Measurements from ENCODE around the gene CETN1.

Gene CETN1

GRCh38 chr18:576924-577323 is 3.3 kb upstream of the CETN1 start:
- DNase-seq (ENCODE audit: low read depth in 2 of 2), result no peak

GRCh38 chr18:577643-578375 is 2.4 kb upstream of the CETN1 start:
- DNase-seq (ENCODE audit: low read depth in 2 of 2), result no peak

- no peak for DNase-seq (ENCODE audit: low read depth in 2 of 2)
These were observed 942 bp upstream of the CETN1 start for GRCh38 chr18:579238-579637.

DNA sequence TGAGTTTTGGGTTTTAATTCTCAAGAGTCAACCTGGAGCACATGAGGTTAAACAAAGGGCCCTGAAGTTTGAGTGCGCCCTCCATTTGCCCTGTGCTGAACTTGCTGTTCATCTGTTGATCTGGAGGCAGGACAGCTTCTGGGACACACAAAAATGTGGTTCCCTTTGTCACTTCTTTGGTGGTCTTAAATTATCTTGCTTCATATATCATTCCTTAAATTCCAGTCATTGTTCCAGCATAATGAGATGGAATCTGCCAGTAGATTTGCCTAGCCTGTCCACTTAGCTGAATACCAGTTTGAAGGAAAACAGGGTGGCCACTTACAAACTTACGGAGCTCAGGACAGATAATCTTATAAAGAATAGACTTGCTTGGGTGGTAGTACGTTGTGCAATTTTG is 916 bp downstream of the CETN1 start:
- DNase-seq (ENCODE audit: low read depth in 2 of 2), result no peak

- no peak for DNase-seq (ENCODE audit: low read depth in 2 of 2)
These were observed 2.3 kb downstream of the CETN1 start for GRCh38 chr18:582465-582864.

DNA sequence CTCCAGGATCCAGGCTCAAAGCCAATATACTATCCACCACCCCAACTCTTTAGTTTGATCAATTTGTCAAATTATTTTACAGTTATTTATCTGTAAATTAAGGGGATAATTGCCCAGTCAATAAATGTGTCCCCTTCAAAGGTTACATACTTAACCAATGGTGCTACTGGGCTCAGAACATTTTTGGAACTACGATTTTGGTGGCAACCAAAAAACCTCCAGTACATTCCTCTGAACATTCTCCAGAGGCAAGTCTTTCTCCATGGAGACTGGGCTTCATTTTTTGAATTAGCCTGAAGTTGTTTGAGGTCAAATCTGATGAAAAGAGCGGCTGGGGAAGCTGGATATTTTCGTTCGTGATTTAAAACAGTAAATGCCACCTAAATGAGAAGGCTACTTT is 14.9 kb downstream of the CETN1 start:
- DNase-seq (ENCODE audit: low read depth in 2 of 2), result no peak

DNA sequence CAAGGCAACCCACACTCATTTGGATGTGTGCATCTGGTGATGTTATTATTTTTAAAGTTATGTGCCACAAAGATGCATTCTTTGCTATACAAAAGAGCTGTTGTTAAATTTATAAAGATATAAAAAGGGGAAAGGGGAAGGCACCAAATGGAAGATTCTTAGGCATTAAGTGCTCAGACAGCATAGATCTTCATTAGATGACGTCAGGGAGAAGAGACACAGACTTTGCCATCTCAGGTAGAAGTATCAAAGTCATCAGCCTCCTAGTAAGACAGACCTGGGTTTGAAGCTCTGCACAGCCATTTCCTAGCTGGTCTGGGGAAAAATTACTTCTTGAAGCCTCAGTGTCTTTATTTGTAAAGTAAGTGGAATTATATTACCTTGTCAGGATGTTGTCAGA is 15.4 kb downstream of the CETN1 start:
- DNase-seq (ENCODE audit: low read depth in 2 of 2), result no peak

DNA sequence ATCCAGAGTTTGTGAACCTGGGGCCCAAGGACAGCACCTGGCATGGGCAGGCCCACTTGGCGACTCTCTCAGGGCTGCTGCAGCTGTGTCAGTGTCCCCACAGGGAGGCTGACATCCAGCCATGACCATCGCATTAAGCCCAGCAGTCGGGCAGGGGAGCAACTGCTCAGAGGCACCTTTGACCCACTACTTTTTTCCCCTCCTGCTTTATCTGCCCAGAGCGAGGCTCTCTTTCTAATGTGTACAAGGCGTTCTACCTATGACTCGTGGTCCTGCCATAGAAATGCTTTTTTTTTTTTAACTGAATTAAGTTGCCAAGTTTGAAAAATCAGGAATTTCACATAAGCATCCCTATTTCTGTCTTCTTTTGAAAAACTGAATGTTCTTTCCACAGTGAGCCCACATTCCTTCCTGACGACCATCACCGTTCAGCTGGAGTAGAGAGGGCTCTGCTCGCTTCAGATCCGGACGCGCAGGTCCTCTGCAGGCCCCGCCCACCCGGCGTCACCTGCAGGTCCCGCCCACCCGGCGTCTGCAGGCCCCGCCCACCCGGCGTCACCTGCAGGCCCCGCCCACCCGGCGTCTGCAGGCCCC is 16.2 kb downstream of the CETN1 start:
- no peak for DNase-seq (ENCODE audit: low read depth in 2 of 2)

GRCh38 chr18:598124-598589 is 18.0 kb downstream of the CETN1 start:
- no peak for DNase-seq (ENCODE audit: low read depth in 2 of 2)

DNA sequence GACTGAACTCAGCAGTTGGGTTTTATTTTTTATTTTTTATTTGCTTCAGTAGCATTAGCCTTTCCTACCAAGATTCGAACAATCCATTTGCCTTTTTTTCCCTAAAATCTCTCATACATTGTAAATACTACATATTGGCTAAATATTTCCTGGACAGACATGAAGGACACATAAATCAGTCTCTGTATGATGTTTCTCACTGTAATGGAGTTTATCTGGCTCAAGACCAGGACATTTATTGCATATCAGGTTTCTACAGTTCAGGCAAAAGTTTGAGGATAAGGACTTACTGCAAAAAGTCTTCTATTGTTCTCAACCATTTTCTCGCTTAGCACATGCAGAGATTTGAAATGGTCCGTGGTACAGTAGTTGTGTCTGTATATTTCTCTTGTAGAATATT is 19.9 kb downstream of the CETN1 start:
- DNase-seq (ENCODE audit: low read depth in 2 of 2), result no peak

DNA sequence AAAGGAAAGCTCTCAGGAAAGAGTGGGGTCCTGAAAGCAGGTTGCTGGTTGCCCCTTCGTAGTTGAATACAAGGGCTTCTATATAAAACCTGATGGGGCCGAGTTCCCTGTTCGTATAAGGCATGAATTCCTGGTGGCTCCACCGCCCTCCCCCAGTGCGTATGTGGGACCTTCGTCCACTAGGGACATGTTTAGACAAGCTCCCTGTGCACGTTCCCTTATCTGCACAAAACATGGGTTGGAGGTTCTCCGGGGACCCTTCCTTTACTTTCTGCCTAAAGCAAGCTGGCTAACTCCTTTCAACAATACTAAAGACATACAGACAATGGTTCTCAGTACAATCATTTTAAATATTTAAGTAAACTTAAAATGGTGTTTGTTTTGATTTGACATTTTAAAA is 24.6 kb downstream of the CETN1 start:
- no peak for DNase-seq (ENCODE audit: low read depth in 2 of 2)

GRCh38 chr18:607930-608329 is 27.8 kb downstream of the CETN1 start:
- no peak for DNase-seq (ENCODE audit: low read depth in 2 of 2)

DNA sequence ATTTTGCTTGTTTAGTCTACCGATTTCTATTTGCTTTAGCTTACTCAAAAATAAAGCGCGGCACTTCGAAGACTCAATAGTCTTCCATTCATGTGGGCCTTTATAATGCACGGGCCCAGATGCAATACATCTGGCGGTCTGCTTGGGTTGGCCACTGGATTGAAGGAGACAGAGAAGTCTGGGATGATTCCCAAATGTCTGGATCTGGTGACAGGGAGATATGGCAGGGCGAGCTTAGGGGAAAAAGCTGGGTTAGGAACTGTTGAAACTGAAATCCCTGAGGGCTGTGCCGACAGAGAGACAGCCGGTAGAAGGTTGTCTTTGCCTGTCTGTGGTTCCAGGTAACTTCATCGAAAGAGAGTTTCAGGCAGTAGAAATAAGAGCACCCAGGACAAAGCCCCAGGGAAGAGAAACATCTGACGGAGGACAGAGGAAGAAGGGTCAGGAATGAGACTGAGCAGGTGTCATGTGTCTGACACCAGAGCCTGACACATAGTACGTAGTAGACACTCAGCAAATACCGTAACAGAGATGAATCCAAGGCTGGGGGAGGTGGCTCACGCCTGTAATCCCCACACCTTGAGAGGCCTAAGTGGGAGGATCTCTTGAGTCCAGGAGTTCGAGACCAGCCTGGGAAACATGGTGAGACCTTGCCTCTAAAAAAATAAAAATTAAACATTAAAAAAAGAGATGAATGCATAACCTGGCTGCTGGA is 30.2 kb downstream of the CETN1 start:
- no peak for DNase-seq (ENCODE audit: low read depth in 2 of 2)

DNA sequence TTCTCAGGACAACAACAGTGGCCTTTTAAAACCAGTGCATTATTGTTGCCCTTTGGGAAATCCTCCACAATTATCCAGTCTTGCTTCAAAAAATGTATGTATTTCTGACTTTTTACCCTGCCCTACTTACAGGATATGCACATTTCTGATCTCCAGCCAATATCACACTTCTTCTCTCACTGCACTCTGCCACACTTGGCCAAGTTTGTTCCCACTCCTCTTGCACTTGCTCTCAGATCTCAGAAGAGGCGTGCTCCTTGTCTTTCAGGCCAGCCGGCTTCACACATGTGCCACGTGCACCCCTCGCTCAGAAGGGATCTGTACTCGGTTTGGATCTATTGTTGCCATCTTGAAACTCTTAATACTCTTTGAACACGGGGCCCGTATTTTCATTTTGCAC is 32.0 kb downstream of the CETN1 start:
- no peak for DNase-seq (ENCODE audit: low read depth in 2 of 2)

- no peak for DNase-seq (ENCODE audit: low read depth in 2 of 2)
These were observed 34.0 kb downstream of the CETN1 start for GRCh38 chr18:614193-614592.

GRCh38 chr18:615092-615521 is 34.9 kb downstream of the CETN1 start:
- DNase-seq (ENCODE audit: low read depth in 2 of 2), result no peak

DNA sequence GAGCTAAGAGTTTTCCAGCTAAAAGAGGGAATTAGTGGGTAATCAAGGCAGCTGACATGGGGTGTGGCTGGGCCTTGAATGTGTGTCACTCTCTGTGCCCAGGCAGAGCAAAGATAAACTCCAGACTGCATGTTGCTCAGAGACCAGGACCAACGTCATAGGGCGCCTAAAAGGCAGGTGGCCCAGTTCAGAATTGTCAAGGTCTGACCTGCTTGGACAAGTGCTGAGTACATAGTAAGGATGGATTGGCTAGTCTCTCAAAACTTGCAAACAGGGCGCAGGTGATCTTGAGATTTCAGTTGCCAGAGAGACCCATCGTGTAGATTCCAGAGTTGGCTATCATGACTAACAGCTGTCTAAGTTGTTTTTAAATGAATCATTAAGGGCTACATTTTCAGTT is 35.6 kb downstream of the CETN1 start:
- no peak for DNase-seq (ENCODE audit: low read depth in 2 of 2)

- DNase-seq (ENCODE audit: low read depth in 2 of 2), result no peak
These were observed 36.3 kb downstream of the CETN1 start for GRCh38 chr18:616380-616995.

DNA sequence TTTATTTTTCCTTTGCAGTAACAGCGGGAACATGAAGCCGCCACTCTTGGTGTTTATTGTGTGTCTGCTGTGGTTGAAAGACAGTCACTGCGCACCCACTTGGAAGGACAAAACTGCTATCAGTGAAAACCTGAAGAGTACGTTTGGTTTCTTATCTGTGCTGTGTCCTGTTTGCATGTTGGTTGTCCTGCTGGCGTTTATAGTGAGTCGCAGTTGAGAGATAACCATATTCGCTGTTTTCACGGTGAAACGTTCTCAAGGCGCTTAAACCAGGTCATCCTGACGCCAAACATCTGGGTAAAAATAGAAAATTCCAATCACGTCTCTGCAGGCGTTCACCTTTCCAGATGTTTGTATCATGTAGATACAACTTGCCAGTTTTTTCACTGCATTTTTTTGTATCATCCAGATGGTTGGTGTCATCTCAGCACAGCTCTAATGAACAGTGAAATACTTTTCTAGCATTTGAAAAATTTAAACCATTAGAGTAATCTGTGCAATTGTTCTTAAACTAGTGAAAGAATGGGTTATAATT is 37.9 kb downstream of the CETN1 start:
- DNase-seq (ENCODE audit: low read depth in 2 of 2), result no peak

DNA sequence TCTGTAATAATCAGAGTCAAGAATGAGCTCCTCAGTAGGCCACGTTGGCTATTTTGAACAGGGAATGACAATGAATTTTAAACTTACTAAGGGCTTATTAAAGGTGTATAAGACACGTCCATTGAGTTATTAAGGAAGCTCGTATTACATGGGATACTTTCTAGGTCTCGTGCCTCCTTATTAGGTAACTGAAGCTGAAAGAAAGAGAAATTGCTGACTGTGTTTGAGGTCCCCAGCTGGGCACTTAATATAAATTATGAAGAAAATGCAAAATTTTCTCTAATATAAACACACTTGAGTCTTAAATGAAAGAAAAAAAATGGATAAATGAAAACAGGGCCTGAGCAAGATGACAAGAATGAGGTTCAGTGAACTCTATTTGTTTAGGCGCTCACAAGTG is 38.4 kb downstream of the CETN1 start:
- DNase-seq (ENCODE audit: low read depth in 2 of 2), result no peak

DNA sequence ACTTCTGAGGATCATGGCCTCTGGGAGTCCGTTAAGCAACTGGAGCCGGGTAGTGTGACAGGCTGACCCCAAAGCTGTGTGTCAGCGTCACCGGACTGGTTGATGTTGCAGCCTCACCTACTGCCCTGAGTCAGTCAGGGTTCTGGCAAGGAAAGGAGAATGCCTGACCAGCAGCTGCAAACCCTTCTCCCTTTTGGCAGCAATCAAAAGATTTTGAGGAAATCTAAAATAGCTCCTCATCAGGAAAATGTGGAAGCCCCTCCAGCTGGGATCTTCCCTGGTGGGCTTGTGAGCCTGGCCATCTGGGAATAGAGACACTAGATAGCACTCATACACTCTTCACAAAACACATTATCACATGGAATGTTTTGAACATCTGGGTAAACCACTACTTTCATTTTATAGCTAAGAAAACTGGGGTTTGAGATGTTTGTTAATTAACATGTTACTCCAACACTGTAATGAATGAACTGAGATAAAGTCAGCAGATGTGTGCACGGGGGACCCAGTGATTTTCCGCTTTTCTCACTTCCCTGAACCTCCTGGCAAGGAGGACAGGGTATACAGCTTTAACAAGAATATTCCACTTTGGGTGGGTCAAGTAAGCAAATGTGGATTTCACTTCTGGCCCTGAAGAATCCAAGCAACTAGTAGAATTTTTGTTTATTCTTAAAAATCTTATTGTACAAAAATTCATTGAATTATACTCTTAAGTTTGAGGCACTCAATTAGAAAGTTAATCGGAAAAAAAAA is 41.3 kb downstream of the CETN1 start:
- no peak for DNase-seq (ENCODE audit: low read depth in 2 of 2)

GRCh38 chr18:622289-622688 is 42.1 kb downstream of the CETN1 start:
- no peak for DNase-seq (ENCODE audit: low read depth in 2 of 2)

All from activated CD4-positive, alpha-beta T cell treated with anti-CD3 and anti-CD28 coated beads for 24 hours (primary cell).